ENCODE data around the gene COX11. TPM values are rescaled to one million over a fixed set of nuclear protein-coding genes. Genes with fewer than 3 reads are reported as not detected.
A peak's percentile ranks its signal among the peaks of the same experiment; 100 is the strongest.

COX11 gene
- total and polyA plus RNA-seq, 2 of the 13 experiments (the other 11 are each of a cell fraction or from before 2014, with no cell fraction given), result 103 to 203 TPM

DNA sequence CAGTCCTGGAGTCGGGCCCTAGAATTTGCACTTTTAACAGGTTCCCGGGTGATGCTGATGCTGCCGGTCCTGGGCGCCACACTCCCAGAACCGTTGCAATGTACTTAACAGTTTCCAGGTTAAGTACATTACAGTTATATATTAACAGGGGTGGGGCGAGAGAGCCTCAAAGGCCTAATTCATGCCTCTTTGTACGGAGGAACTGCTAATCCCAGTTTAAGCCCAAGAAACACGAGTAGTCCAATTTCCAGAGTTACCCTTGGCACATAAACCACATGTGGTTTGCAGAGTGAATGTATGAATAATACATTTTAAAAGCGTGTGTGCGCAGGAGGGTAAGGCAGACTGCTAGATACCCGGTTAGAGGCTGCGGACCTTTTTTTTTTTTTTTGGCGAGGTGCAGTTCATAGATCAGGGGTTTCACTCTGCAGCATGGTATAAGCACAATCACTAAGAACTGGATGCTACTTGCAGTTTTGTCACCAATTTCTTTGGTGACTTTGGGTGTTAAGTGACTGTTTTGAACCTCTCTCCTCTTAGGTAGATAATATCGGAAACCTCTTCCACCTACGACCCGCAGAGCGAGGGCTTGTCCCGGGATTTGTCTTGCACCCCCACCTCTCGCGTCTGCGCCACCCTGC lies 713 bp downstream of the COX11 start (continued):
- TF ChIP-seq, protein P1, sequence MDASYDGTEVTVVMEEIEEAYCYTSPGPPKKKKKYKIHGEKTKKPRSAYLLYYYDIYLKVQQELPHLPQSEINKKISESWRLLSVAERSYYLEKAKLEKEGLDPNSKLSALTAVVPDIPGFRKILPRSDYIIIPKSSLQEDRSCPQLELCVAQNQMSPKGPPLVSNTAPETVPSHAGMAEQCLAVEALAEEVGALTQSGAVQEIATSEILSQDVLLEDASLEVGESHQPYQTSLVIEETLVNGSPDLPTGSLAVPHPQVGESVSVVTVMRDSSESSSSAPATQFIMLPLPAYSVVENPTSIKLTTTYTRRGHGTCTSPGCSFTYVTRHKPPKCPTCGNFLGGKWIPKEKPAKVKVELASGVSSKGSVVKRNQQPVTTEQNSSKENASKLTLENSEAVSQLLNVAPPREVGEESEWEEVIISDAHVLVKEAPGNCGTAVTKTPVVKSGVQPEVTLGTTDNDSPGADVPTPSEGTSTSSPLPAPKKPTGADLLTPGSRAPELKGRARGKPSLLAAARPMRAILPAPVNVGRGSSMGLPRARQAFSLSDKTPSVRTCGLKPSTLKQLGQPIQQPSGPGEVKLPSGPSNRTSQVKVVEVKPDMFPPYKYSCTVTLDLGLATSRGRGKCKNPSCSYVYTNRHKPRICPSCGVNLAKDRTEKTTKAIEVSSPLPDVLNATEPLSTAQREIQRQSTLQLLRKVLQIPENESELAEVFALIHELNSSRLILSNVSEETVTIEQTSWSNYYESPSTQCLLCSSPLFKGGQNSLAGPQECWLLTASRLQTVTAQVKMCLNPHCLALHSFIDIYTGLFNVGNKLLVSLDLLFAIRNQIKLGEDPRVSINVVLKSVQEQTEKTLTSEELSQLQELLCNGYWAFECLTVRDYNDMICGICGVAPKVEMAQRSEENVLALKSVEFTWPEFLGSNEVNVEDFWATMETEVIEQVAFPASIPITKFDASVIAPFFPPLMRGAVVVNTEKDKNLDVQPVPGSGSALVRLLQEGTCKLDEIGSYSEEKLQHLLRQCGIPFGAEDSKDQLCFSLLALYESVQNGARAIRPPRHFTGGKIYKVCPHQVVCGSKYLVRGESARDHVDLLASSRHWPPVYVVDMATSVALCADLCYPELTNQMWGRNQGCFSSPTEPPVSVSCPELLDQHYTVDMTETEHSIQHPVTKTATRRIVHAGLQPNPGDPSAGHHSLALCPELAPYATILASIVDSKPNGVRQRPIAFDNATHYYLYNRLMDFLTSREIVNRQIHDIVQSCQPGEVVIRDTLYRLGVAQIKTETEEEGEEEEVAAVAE (CRISPR knock-in tag; IDR thresholded peaks at IDR 0.05; ENCODE audit: borderline replicate concordance), result 0 out of 2 replicates have a peak, but pooled peaks have one; percentile 25
- TF ChIP-seq SMAD9 (CRISPR knock-in tag; IDR thresholded peaks at IDR 0.05) (no peak), KDM4B (CRISPR knock-in tag; IDR thresholded peaks at IDR 0.05) (no peak), ZSCAN22 (CRISPR knock-in tag; IDR thresholded peaks at IDR 0.05) (peak; percentile 66; the same call in 1 of the 2 replicates), ZNF550 (CRISPR knock-in tag; IDR thresholded peaks at IDR 0.05; ENCODE audit: borderline replicate concordance) (no peak), GZF1 (CRISPR knock-in tag; IDR thresholded peaks at IDR 0.05) (no peak)

DNA sequence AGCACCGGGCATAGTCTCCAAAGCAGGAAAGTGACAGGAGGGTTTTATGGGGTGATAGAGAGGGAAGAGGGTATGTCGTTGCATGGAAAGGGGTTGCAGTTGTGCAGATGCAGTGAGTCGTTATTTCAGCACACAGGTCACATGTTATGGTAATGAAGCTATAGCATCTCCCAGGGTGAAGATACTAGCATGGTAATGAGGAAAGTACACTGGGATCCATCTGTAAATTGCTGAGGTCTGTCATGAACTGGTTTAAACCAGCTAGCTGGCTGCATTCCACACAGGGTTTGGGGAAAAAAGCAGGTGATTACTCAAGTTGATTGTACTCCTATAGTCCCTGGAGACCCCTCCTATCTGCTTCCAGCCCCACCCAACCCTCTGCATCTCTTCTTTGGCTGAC lies 11.7 kb downstream of the COX11 start:
- no peaks in the 10 kb centered on the region for H3K79me2 ChIP-seq (ENCODE audit: insufficient read depth, low read length)
- no TSS peak for BruUV-seq (replicated peaks)
- H2AFZ ChIP-seq (ENCODE audit: low read length), result no peak overlapping the region
- H3K4me2 ChIP-seq (ENCODE audit: low read depth, low read length), result no peak overlapping the region
- H3K27me3 ChIP-seq (ENCODE audit: control insufficient read depth in 1 of 2, insufficient read depth in 2 of 2, low read length in 2 of 2), result no peaks in the 10 kb centered on the region
- ATAC-seq (no peak; the same call in 2 of the 3 replicates), FAIRE-seq (no peak), DNase-seq (ENCODE audit: low spot score) (no peak)
- H3K27ac ChIP-seq (ENCODE audit: extremely low read length, insufficient read depth, low read length), result no peak overlapping the region
- intact Hi-C loops (cut with micrococcal nuclease; ENCODE audit: unreplicated experiment), result no loop called here
- ChIA-PET CTCF (ENCODE audit: low intra/inter-chr PET ratio, low total read pairs) (no interaction called here), POLR2A (no interaction called here)
- no peak overlapping the region for H3K4me3 ChIP-seq (replicated peaks in 1 of 3; ENCODE audit: insufficient read depth in 1 of 3, low read depth in 2 of 3, low read length in 3 of 3)
- H3K36me3 ChIP-seq (replicated peaks in 1 of 2; ENCODE audit: control insufficient read depth in 1 of 2, insufficient read depth in 2 of 2, low read length in 2 of 2), result peaks cover 11 to 69% of the 10 kb centered on the region in 2 experiments
- in situ Hi-C loops (cut with HindIII; ENCODE audit: extremely low pct_ligation_motif_present, low pct_unique_long_range_greater_than_20kb), result no loop called here
- H3K4me1 ChIP-seq (ENCODE audit: insufficient read depth, low read length), result no peaks in the 10 kb centered on the region
- no peak overlapping the region for H3K9ac ChIP-seq (ENCODE audit: insufficient read depth, low read depth, low read length)
- no peaks in the 10 kb centered on the region for H3K9me3 ChIP-seq (ENCODE audit: low read length)
- no peaks in the 10 kb centered on the region; the same call in 1 of the 2 replicates for H4K20me1 ChIP-seq (ENCODE audit: insufficient read depth, low read length)
- 99% methylated on average over 3 of the region's 3 CpGs for WGBS (ENCODE audit: low lambda C conversion rate)
- TF ChIP-seq KAT2B (IDR thresholded peaks at IDR 0.05; ENCODE audit: borderline replicate concordance, low read depth, low read length), result no peak
- TF ChIP-seq ZNF672 (CRISPR knock-in tag; IDR thresholded peaks at IDR 0.05), result no peak
- no peak for TF ChIP-seq FOXA3 (CRISPR knock-in tag; IDR thresholded peaks at IDR 0.05)
- TF ChIP-seq, protein P2, sequence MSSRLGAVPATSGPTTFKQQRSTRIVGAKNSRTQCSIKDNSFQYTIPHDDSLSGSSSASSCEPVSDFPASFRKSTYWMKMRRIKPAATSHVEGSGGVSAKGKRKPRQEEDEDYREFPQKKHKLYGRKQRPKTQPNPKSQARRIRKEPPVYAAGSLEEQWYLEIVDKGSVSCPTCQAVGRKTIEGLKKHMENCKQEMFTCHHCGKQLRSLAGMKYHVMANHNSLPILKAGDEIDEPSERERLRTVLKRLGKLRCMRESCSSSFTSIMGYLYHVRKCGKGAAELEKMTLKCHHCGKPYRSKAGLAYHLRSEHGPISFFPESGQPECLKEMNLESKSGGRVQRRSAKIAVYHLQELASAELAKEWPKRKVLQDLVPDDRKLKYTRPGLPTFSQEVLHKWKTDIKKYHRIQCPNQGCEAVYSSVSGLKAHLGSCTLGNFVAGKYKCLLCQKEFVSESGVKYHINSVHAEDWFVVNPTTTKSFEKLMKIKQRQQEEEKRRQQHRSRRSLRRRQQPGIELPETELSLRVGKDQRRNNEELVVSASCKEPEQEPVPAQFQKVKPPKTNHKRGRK (CRISPR knock-in tag; IDR thresholded peaks at IDR 0.05), result no peak
- TF ChIP-seq, protein P3, sequence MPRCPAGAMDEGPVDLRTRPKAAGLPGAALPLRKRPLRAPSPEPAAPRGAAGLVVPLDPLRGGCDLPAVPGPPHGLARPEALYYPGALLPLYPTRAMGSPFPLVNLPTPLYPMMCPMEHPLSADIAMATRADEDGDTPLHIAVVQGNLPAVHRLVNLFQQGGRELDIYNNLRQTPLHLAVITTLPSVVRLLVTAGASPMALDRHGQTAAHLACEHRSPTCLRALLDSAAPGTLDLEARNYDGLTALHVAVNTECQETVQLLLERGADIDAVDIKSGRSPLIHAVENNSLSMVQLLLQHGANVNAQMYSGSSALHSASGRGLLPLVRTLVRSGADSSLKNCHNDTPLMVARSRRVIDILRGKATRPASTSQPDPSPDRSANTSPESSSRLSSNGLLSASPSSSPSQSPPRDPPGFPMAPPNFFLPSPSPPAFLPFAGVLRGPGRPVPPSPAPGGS (CRISPR knock-in tag; IDR thresholded peaks at IDR 0.05), result no peak
- TF ChIP-seq AGO2 (optimal IDR thresholded peaks at IDR 0.05; ENCODE audit: low read depth, low read length), result peak; percentile 89
- 0 out of 2 replicates have a peak, but pooled peaks have one; percentile 13 for TF ChIP-seq ZNF343 (CRISPR knock-in tag; IDR thresholded peaks at IDR 0.05)
- TF ChIP-seq NONO (IDR thresholded peaks at IDR 0.05), result no peak
- peak; percentile 33; the same call in 1 of the 2 replicates for TF ChIP-seq NONO (CRISPR knock-in tag; conservative IDR thresholded peaks at IDR 0.05)
- peak; percentile 15; the same call in 1 of the 2 replicates for TF ChIP-seq PAF1 (CRISPR knock-in tag; IDR thresholded peaks at IDR 0.05)
